Omental fat pad (tissue), 4 donors: ENCODE data around the gene MEOX1. TPM values are rescaled to one million over a fixed set of nuclear protein-coding genes. Genes with fewer than 3 reads are reported as not detected.

Experiments
- ATAC-seq: fragments of 150-250 bp; one replicate; pipeline ENCODE4 v1.9.1; 2016; ENCODE audit warnings: mild to moderate bottlenecking, moderate library complexity; ENCODE audit not compliant: low FRiP score
- DNase-seq: peaks from one replicate; pipeline ENCODE4 v3.0.0-alpha.2; 2019; ENCODE audit warnings: low spot score
- CTCF ChIP-seq, 3 donors: fragments of 450-650 bp; IDR thresholded peaks; one replicate each; pipeline ENCODE4 v1.5.1; 2016 to 2017; ENCODE audit warnings: antibody characterized with exemption in 3 of 3, mild to moderate bottlenecking in 3 of 3, moderate library complexity in 2 of 3
- total RNA-seq, 4 donors: library from RNA; depleted of rRNA; stranded (reverse); fragments of >200 nt; gene quantifications; one replicate each; pipeline ENCODE4 v1.1.0, GENCODE V29; 2016

The MEOX1 gene
- total RNA-seq, 4 donors from 2014 or later = 5.6 to 56.6 (median 11.1) TPM

DNA sequence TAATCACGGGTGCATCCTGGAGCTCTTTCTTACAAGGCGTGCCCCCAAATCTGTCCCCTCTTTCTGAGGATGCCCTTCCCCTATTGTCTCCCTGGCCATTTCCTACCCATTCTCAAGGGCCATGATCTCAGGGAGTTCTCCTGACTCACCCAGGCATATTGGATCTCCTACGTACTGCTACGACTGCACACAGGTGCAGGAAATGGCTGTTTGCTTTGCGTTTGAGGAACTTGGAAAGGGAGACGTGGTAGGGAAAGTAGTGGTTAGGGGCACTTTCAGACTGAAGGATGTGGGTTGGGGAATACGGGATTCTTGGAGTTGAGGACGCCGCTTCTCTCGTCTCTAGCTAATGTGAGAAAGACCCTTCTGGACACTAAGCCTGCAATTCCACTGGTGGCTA lies 18.7 kb upstream of the MEOX1 start:
- ATAC-seq (no peak), DNase-seq (no peak)
- TF ChIP-seq CTCF (IDR thresholded peaks at IDR 0.05) = no peak

- DNase-seq (no peak), ATAC-seq (no peak)
- no peak for TF ChIP-seq CTCF (IDR thresholded peaks at IDR 0.05)
These were observed 18.2 kb upstream of the MEOX1 start for GRCh38 chr17:43679911-43680310.

DNA sequence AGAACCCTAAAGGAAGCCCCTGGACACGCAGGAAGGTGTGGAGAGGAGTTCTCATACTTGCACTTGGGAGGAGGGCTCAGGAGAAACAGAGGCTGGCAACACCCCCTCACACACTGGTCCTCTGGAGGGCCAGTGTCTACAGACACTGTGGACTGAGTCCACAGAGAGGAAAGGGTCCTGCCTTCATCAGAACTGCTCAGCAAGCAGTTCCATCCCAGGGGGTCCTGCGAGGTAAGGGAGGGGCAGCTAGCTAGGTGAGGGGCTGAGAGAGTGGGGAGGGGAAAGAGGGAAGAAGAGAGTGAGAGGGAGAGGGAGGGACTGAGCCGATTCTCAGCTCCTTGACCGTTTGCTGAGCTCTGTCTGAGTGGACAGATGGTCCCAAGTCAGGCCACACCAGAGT lies 17.7 kb upstream of the MEOX1 start:
- no peak for TF ChIP-seq CTCF (IDR thresholded peaks at IDR 0.05)
- ATAC-seq = no peak
- DNase-seq = no peak

GRCh38 chr17:43676471-43676870 lies 14.7 kb upstream of the MEOX1 start:
- ATAC-seq = no peak
- no peak for DNase-seq
- no peak for TF ChIP-seq CTCF (IDR thresholded peaks at IDR 0.05)

- ATAC-seq (no peak), DNase-seq (no peak)
- TF ChIP-seq CTCF (IDR thresholded peaks at IDR 0.05) = no peak
These were observed 12.7 kb upstream of the MEOX1 start for GRCh38 chr17:43674394-43674793.

DNA sequence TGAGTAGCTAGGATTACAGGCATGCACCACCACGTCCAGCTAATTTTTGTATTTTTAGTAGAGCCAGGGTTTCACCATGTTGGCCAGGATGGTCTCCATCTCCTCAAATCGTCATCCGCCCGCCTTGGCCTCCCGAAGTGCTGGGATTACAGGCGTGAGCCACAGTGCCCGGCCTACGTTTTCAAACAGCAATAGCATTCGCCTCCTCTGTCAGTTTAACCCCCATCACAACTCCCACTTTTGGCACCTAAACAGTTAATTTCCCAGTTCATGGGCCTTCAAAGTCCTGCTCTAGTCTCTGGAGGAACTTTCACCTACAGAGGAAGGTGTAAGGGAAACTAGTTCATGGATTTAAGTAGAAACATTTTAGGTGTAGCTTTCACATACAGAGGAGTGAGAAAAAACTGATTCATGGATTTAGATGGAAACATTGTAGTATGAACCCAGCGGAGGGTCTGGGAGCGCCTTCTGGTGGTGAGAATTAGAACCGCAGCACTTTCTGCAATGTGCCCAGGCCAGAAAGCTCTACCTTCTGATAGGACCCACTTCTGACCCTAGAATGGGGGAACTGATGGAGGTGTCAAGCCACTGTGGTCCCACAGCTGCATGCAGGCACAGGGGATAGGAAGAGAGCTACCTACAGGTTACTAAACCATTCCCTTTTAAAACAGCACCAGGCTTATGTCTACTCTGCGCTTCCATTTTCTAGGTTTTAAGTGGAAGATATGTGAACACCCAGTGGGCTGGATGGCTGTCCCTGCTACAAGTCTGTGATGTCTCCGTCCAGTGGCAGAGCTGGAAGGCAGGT lies 12.0 kb upstream of the MEOX1 start:
- peak in 2 of 3 donors; percentile 71 to 79 for TF ChIP-seq CTCF (IDR thresholded peaks at IDR 0.05)
- peak; percentile 84 for DNase-seq
- peak; percentile 66 for ATAC-seq
